IMR-90 (cell line): ENCODE measurements around the gene FAM98C. TPM values are rescaled to one million over a fixed set of nuclear protein-coding genes. Genes with fewer than 3 reads are reported as not detected.

Source experiments
- ATAC-seq: fragments of 200-7000 bp; cut with Tn5 transposase; 2 replicates; pipeline ENCODE4 v1.9.1; 2020; ENCODE audit warnings: low read depth, mild to moderate bottlenecking, moderate library complexity
- BruUV-seq: library from RNA; stranded (reverse); fragments of 400-500 nt; replicated peaks from 2 replicates; lab custom pipeline; 2021; lab: Mats Ljungman, UMichigan
- CTCF ChIA-PET: fragments of 300-600 bp; formaldehyde crosslinking; extraction: SDS; loops from one replicate; lab custom pipeline; 2021; ENCODE audit warnings: antibody characterized with exemption; lab: Yijun Ruan, JAX
- POLR2A ChIA-PET: fragments of 300-600 bp; sonication (Branson Sonifier 250); formaldehyde crosslinking; loops from one replicate; lab custom pipeline; 2022; ENCODE audit warnings: antibody characterized with exemption; ENCODE audit not compliant: unreplicated experiment; lab: Charles Lee
- DNase-seq: peaks from one replicate; pipeline ENCODE4 v3.0.0; 2013
- H2AFZ ChIP-seq: replicated peaks from 2 replicates; pipeline ENCODE3; 2013; ENCODE audit warnings: low read length, mild to moderate bottlenecking; ENCODE audit not compliant: poor library complexity
- H2AK5ac ChIP-seq: 2 replicates; pipeline ENCODE4 v1.6.1; 2013; ENCODE audit warnings: low read depth, low read length, inconsistent platforms
- H2AK9ac ChIP-seq: replicated peaks from 2 replicates; pipeline ENCODE3; 2013; ENCODE audit warnings: mild to moderate bottlenecking, low read depth, low read length, moderate library complexity; ENCODE audit not compliant: poor library complexity
- H2BK120ac ChIP-seq: 2 replicates; pipeline ENCODE4 v1.6.1; 2013; ENCODE audit warnings: low read depth, low read length, inconsistent platforms
- H2BK15ac ChIP-seq: 3 replicates; pipeline ENCODE4 v1.6.1; 2013; ENCODE audit warnings: low read depth, low read length, inconsistent platforms
- H2BK20ac ChIP-seq: 2 replicates; pipeline ENCODE4 v1.6.1; 2013; ENCODE audit warnings: low read depth, mild to moderate bottlenecking, inconsistent platforms, low read length, moderate library complexity
- H2BK5ac ChIP-seq: 2 replicates; pipeline ENCODE4 v1.6.1; 2013; ENCODE audit warnings: mild to moderate bottlenecking, low read depth, low read length, inconsistent platforms; ENCODE audit not compliant: poor library complexity, severe bottlenecking
- H3K14ac ChIP-seq: replicated peaks from 2 replicates; pipeline ENCODE4 v1.6.1; 2013; ENCODE audit warnings: low read depth, low read length, inconsistent platforms
- H3K18ac ChIP-seq: 2 replicates; pipeline ENCODE4 v1.6.1; 2013; ENCODE audit warnings: low read depth, low read length, control low read depth
- H3K23ac ChIP-seq: 2 replicates; pipeline ENCODE4 v1.6.1; 2013; ENCODE audit warnings: low read depth, low read length, inconsistent platforms
- H3K27ac ChIP-seq: 2 replicates; pipeline ENCODE4 v1.5.1; 2013; ENCODE audit warnings: mild to moderate bottlenecking, control low read depth, low read length; ENCODE audit not compliant: insufficient read depth
- H3K27me3 ChIP-seq: 2 replicates; pipeline ENCODE4 v1.6.1; 2013; ENCODE audit warnings: low read length; ENCODE audit not compliant: control insufficient read depth, insufficient read depth
- H3K36me3 ChIP-seq: 2 replicates; pipeline ENCODE4 v1.6.1; 2013; ENCODE audit warnings: low read length, mixed read lengths; ENCODE audit not compliant: control insufficient read depth, insufficient read depth
- H3K4ac ChIP-seq: 2 replicates; pipeline ENCODE4 v1.6.1; 2013; ENCODE audit warnings: low read depth, low read length, inconsistent platforms
- H3K4me1 ChIP-seq: 2 replicates; pipeline ENCODE4 v1.6.1; 2013; ENCODE audit warnings: low read length, mixed read lengths; ENCODE audit not compliant: control insufficient read depth, insufficient read depth
- H3K4me2 ChIP-seq: 2 replicates; pipeline ENCODE4 v1.6.1; 2013; ENCODE audit warnings: low read depth, mild to moderate bottlenecking, control low read depth, low read length, moderate library complexity
- H3K4me3 ChIP-seq: 2 replicates; pipeline ENCODE4 v1.5.1; 2013; ENCODE audit warnings: low read depth, mild to moderate bottlenecking, control low read depth, low read length, moderate library complexity; ENCODE audit not compliant: insufficient read depth
- H3K56ac ChIP-seq: 2 replicates; pipeline ENCODE4 v1.6.1; 2013; ENCODE audit warnings: low read length, inconsistent platforms; ENCODE audit not compliant: insufficient read depth; ENCODE audit errors: extremely low read depth
- H3K79me1 ChIP-seq, 2 experiments: 2 replicates each; pipeline ENCODE4 v1.6.1; 2013; ENCODE audit warnings: low read length in 2 of 2, inconsistent platforms in 1 of 2, low read depth in 1 of 2
- H3K9ac ChIP-seq: 2 replicates; pipeline ENCODE4 v1.6.1; 2013; ENCODE audit warnings: low read depth, low read length, control low read depth
- H3K9me1 ChIP-seq: 2 replicates; pipeline ENCODE4 v1.6.1; 2013; ENCODE audit warnings: low read length, inconsistent platforms; ENCODE audit not compliant: insufficient read depth
- H3K9me3 ChIP-seq: 2 replicates; pipeline ENCODE4 v1.6.1; 2013; ENCODE audit warnings: low read length; ENCODE audit not compliant: control insufficient read depth, insufficient read depth
- H4K20me1 ChIP-seq: 2 replicates; pipeline ENCODE4 v1.6.1; 2013; ENCODE audit warnings: low read length, inconsistent platforms; ENCODE audit not compliant: insufficient read depth
- H4K5ac ChIP-seq: 2 replicates; pipeline ENCODE4 v1.6.1; 2013; ENCODE audit warnings: mild to moderate bottlenecking, low read depth, low read length, control low read depth
- H4K8ac ChIP-seq, 2 experiments: 2 replicates each; pipeline ENCODE4 v1.6.1; 2013; ENCODE audit warnings: low read depth in 2 of 2, low read length in 2 of 2, control low read depth in 1 of 2, inconsistent platforms in 1 of 2
- H4K91ac ChIP-seq: 2 replicates; pipeline ENCODE4 v1.6.1; 2013; ENCODE audit warnings: low read depth, low read length, inconsistent platforms; ENCODE audit not compliant: insufficient read depth
- BHLHE40 ChIP-seq: fragments of 150-350 bp; IDR thresholded peaks from 2 replicates; pipeline ENCODE4 v1.6.1; 2016; ENCODE audit warnings: mild to moderate bottlenecking, low read depth, low read length
- CEBPB ChIP-seq: IDR thresholded peaks from 2 replicates; pipeline ENCODE4 v1.6.1; 2012; ENCODE audit warnings: low read depth, low read length, improper control_type of control experiment
- CHD1 ChIP-seq: IDR thresholded peaks from 2 replicates; pipeline ENCODE4 v1.6.1; 2012; ENCODE audit warnings: low read depth, low read length, improper control_type of control experiment
- CTCF ChIP-seq: conservative IDR thresholded peaks from 2 replicates; pipeline ENCODE4 v1.5.1; 2012; ENCODE audit warnings: mild to moderate bottlenecking, low read depth, low read length, improper control_type of control experiment
- MAFK ChIP-seq: IDR thresholded peaks from 2 replicates; pipeline ENCODE4 v1.6.1; 2012; ENCODE audit warnings: low read depth, low read length, improper control_type of control experiment
- MAZ ChIP-seq: IDR thresholded peaks from 2 replicates; pipeline ENCODE4 v1.6.1; 2012; ENCODE audit warnings: low read depth, mild to moderate bottlenecking, low read length, improper control_type of control experiment, moderate library complexity, borderline replicate concordance
- MXI1 ChIP-seq: IDR thresholded peaks from 2 replicates; pipeline ENCODE4 v1.6.1; 2012; ENCODE audit warnings: low read depth, mild to moderate bottlenecking, low read length, moderate library complexity, borderline replicate concordance
- NFE2L2 ChIP-seq: fragments of 150-350 bp; IDR thresholded peaks from 2 replicates; pipeline ENCODE4 v1.6.1; 2016; ENCODE audit warnings: low read depth, mild to moderate bottlenecking, low read length
- POLR2A ChIP-seq: IDR thresholded peaks from 2 replicates; pipeline ENCODE4 v1.6.1; 2012; ENCODE audit warnings: mild to moderate bottlenecking, low read depth, low read length
- RAD21 ChIP-seq: IDR thresholded peaks from 2 replicates; pipeline ENCODE4 v1.6.1; 2012; ENCODE audit warnings: low read length, improper control_type of control experiment
- RCOR1 ChIP-seq: IDR thresholded peaks from 2 replicates; pipeline ENCODE4 v1.6.1; 2012; ENCODE audit warnings: mild to moderate bottlenecking, low read length, improper control_type of control experiment; ENCODE audit not compliant: insufficient replicate concordance
- RFX5 ChIP-seq: IDR thresholded peaks from 2 replicates; pipeline ENCODE4 v1.8.0; 2012; ENCODE audit warnings: low read depth, mild to moderate bottlenecking, low read length, moderate library complexity
- SMC3 ChIP-seq: fragments of 150-350 bp; IDR thresholded peaks from 2 replicates; pipeline ENCODE4 v1.6.1; 2016; ENCODE audit warnings: low read depth, mild to moderate bottlenecking, antibody characterized with exemption, low read length, moderate library complexity
- USF2 ChIP-seq: fragments of 150-350 bp; IDR thresholded peaks from 2 replicates; pipeline ENCODE4 v1.6.1; 2017; ENCODE audit warnings: mild to moderate bottlenecking, antibody characterized with exemption, low read length, low read depth
- WGBS, 2 experiments: methylation state at CpG; one replicate each; pipeline versions ENCODE4 v1.1.5 to v1.1.7; 2013; ENCODE audit warnings: missing lambda C conversion rate in 2 of 2; ENCODE audit not compliant: insufficient read length in 1 of 2; ENCODE audit errors: extremely low coverage in 2 of 2; 5-methylcytosine and 5-hydroxymethylcytosine counted together
- dilution Hi-C: fragments of 300-500 bp; cut with HindIII; formaldehyde crosslinking; loops from one replicate; pipeline ENCODE4 v1.14.3; 2018; ENCODE audit warnings: low sequenced_read_pairs; ENCODE audit not compliant: unreplicated experiment
- in situ Hi-C: fragments of 300-500 bp; cut with MboI; formaldehyde crosslinking; loops from 3 replicates; pipeline ENCODE4 v1.14.3; 2019; ENCODE audit warnings: low sequenced_read_pairs, inconsistent platforms, mixed read lengths
- intact Hi-C: fragments of 100-400 bp; cut with micrococcal nuclease; formaldehyde crosslinking; loops from 2 replicates; pipeline ENCODE4 v1.10.0; 2022
- polyA plus RNA-seq, 3 experiments: library from polyadenylated mRNA; depleted of rRNA; stranded (reverse); fragments of >200 nt; gene quantifications; 2 replicates each; pipeline ENCODE4 v1.2.3, GENCODE V29; 2012; ENCODE audit warnings: low replicate concordance in 1 of 3
- total RNA-seq: library from RNA; depleted of rRNA; stranded (reverse); fragments of >200 nt; gene quantifications from 2 replicates; pipeline ENCODE4 v1.2.3, GENCODE V29; 2012
- TF ChIP-seq, protein P1 (sequence below): fragments of 150-350 bp; IDR thresholded peaks from 2 replicates; pipeline ENCODE4 v1.6.1; 2016; ENCODE audit warnings: low read depth, mild to moderate bottlenecking, low read length, moderate library complexity, borderline replicate concordance

Gene FAM98C
- total and polyA plus RNA-seq, 2 of the 4 experiments (the other 2 are of a cell fraction): 3.6 to 17.9 TPM

DNA sequence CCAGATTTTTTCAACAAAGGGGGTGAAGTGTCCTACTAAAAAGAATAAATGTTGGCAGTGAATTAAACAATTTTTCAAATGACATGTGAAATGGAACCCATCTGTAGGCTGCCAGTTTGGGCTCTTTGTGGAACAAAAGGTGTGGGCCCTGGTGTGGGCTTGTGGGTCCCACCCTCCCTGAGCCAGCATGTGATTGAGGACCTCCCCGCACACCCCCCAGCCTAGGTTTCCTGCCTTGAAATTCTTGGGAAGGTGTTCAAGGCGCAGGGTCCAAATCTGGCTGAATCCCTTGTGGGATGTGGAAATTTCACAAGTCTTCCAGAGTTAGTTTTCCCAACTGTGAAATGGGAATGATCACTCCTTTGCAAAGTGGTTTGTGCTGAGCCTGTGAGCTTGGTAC, 19.1 kb upstream of the FAM98C start:
- H4K91ac ChIP-seq: no peak overlapping the region
- H3K4me3 ChIP-seq: no peak overlapping the region
- H2BK15ac ChIP-seq: no peak overlapping the region
- H2AK5ac ChIP-seq: no peak overlapping the region
- peaks cover 53% of the 10 kb centered on the region for H3K36me3 ChIP-seq
- BruUV-seq: no TSS peak
- POLR2A ChIA-PET: no interaction called here
- H3K14ac ChIP-seq: no peak overlapping the region
- no peak overlapping the region for H3K4ac ChIP-seq
- intact Hi-C loops: no loop called here
- no peak overlapping the region for H3K27ac ChIP-seq
- CTCF ChIA-PET: interaction anchor here (1.9 kb wide), 1 partner anchor 8 kb away, joined by 5 read pairs; no protein-coding TSS in a partner anchor
- ATAC-seq (no peak), DNase-seq (no peak)
- H2BK5ac ChIP-seq: no peak overlapping the region
- H4K5ac ChIP-seq: no peak overlapping the region
- H3K27me3 ChIP-seq: no peaks in the 10 kb centered on the region
- H3K18ac ChIP-seq: no peak overlapping the region
- H3K56ac ChIP-seq: no peak overlapping the region
- H3K9me3 ChIP-seq: no peaks in the 10 kb centered on the region
- H2BK120ac ChIP-seq: no peak overlapping the region
- H3K9ac ChIP-seq: no peak overlapping the region
- H3K4me1 ChIP-seq: peaks cover 4% of the 10 kb centered on the region
- H4K20me1 ChIP-seq: peaks cover 34% of the 10 kb centered on the region
- TF ChIP-seq SMC3 (no peak), MAZ (no peak), RAD21 (no peak), RFX5 (no peak), BHLHE40 (no peak), CEBPB (no peak), CTCF (no peak), MAFK (no peak), RCOR1 (no peak), POLR2A (no peak), USF2 (no peak), CHD1 (no peak), NFE2L2 (no peak), MXI1 (no peak)
- TF ChIP-seq, protein P1, sequence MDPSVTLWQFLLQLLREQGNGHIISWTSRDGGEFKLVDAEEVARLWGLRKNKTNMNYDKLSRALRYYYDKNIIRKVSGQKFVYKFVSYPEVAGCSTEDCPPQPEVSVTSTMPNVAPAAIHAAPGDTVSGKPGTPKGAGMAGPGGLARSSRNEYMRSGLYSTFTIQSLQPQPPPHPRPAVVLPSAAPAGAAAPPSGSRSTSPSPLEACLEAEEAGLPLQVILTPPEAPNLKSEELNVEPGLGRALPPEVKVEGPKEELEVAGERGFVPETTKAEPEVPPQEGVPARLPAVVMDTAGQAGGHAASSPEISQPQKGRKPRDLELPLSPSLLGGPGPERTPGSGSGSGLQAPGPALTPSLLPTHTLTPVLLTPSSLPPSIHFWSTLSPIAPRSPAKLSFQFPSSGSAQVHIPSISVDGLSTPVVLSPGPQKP: no peak
- H3K4me2 ChIP-seq: no peak overlapping the region
- in situ Hi-C loops: no loop called here
- no peak overlapping the region for H2BK20ac ChIP-seq
- no peak overlapping the region for H2AFZ ChIP-seq
- no CpG with 5 or more reads among the region's 2 CpGs for WGBS, 2 experiments
- H2AK9ac ChIP-seq: no peak overlapping the region
- peaks cover 14% of the 10 kb centered on the region for H3K9me1 ChIP-seq
- peaks cover 13 to 55% of the 10 kb centered on the region in 2 experiments; a peak in 3 of 4 replicates for H3K79me1 ChIP-seq
- dilution Hi-C loops: no loop called here
- H3K23ac ChIP-seq: no peak overlapping the region
- H4K8ac ChIP-seq: no peak overlapping the region
